Endothelial cell (in vitro differentiated cells): ENCODE measurements around the gene ADAMTS15. TPM values are rescaled to one million over a fixed set of nuclear protein-coding genes. Genes with fewer than 3 reads are reported as not detected.

Experiments
- DNase-seq: peaks from one replicate; pipeline ENCODE4 v3.0.0; 2021; ENCODE audit warnings: low spot score
- H3K27ac Mint-ChIP-seq: one replicate; pipeline ENCODE4 v1.8.0; 2021; ENCODE audit warnings: mixed read lengths, inconsistent platforms; ENCODE audit not compliant: unreplicated experiment
- H3K27me3 Mint-ChIP-seq: one replicate; pipeline ENCODE4 v1.8.0; 2021; ENCODE audit warnings: mild to moderate bottlenecking, moderate library complexity, mixed read lengths, inconsistent platforms; ENCODE audit not compliant: unreplicated experiment
- H3K36me3 Mint-ChIP-seq: one replicate; pipeline ENCODE4 v1.8.0; 2021; ENCODE audit warnings: mild to moderate bottlenecking, low read depth, mixed read lengths, inconsistent platforms; ENCODE audit not compliant: unreplicated experiment
- H3K4me1 Mint-ChIP-seq: one replicate; pipeline ENCODE4 v1.8.0; 2021; ENCODE audit warnings: mild to moderate bottlenecking, mixed read lengths, inconsistent platforms; ENCODE audit not compliant: unreplicated experiment
- H3K4me3 Mint-ChIP-seq: one replicate; pipeline ENCODE4 v1.8.0; 2021; ENCODE audit warnings: mild to moderate bottlenecking, mixed read lengths, inconsistent platforms; ENCODE audit not compliant: unreplicated experiment
- H3K9me3 Mint-ChIP-seq: one replicate; pipeline ENCODE4 v1.8.0; 2021; ENCODE audit warnings: mixed read lengths, inconsistent platforms; ENCODE audit not compliant: unreplicated experiment
- CTCF ChIP-seq: fragments of 200-600 bp; sonication (generic); IDR thresholded peaks from one replicate; pipeline ENCODE4 v1.5.0; 2021; ENCODE audit warnings: antibody characterized with exemption; ENCODE audit not compliant: unreplicated experiment
- total RNA-seq: library from RNA; stranded (reverse); fragmentation: NEBNext Ultra II Directional; extraction: Animal tissue kit (Norgen Biotek cat#: 25700); gene quantifications from one replicate; pipeline ENCODE4 v1.2.1, GENCODE V29; 2021; ENCODE audit not compliant: unreplicated experiment

ADAMTS15 gene
- total RNA-seq, 1 donor from 2014 or later = 4.9 TPM

- Mint-ChIP-seq H3K4me1 (peaks cover 5% of the 10 kb centered on the region), H3K27me3 (peaks cover 2% of the 10 kb centered on the region), H3K4me3 (no peak overlapping the region), H3K9me3 (no peaks in the 10 kb centered on the region), H3K36me3 (peaks cover 4% of the 10 kb centered on the region), H3K27ac (no peak overlapping the region)
- no peak for DNase-seq
- TF ChIP-seq CTCF = no peak
Observed at GRCh38 chr11:130487924-130488815, 39.7 kb downstream of the ADAMTS15 start.

GRCh38 chr11:130488848-130489584, 40.6 kb downstream of the ADAMTS15 start:
- H3K4me1 Mint-ChIP-seq = peaks cover 5% of the 10 kb centered on the region
- H3K9me3 Mint-ChIP-seq = no peaks in the 10 kb centered on the region

DNA sequence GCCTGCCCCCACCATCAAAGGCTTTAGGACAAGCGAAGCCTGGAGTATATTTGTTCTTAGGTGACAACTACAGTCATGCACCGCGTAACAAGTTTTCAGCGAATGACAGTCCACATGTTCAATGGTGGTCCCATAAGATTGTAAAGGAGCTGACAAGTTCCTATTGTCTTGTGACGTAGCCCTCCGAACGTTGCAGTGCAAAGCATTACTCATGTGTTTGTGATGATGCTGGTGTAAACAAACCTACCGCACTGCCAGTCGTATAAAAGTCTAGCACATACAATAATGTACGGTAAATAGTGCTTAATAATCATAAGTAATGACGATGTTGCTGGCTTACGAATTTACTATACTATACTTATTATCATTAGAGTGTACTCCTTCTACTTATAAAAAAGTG, 41.3 kb downstream of the ADAMTS15 start:
- Mint-ChIP-seq H3K4me3 (no peak overlapping the region), H3K27me3 (peaks cover 2% of the 10 kb centered on the region), H3K36me3 (no peaks in the 10 kb centered on the region), H3K27ac (no peak overlapping the region), H3K4me1 (peaks cover 5% of the 10 kb centered on the region), H3K9me3 (no peaks in the 10 kb centered on the region)
- no peak for DNase-seq
- TF ChIP-seq CTCF = no peak

More at GRCh38 chr11:130488848-130489584, 40.6 kb downstream of the ADAMTS15 start:
- TF ChIP-seq CTCF = no peak
- Mint-ChIP-seq H3K4me3 (no peak overlapping the region), H3K36me3 (peaks cover 1% of the 10 kb centered on the region), H3K27ac (no peak overlapping the region), H3K27me3 (peaks cover 2% of the 10 kb centered on the region)
- DNase-seq = no peak

DNA sequence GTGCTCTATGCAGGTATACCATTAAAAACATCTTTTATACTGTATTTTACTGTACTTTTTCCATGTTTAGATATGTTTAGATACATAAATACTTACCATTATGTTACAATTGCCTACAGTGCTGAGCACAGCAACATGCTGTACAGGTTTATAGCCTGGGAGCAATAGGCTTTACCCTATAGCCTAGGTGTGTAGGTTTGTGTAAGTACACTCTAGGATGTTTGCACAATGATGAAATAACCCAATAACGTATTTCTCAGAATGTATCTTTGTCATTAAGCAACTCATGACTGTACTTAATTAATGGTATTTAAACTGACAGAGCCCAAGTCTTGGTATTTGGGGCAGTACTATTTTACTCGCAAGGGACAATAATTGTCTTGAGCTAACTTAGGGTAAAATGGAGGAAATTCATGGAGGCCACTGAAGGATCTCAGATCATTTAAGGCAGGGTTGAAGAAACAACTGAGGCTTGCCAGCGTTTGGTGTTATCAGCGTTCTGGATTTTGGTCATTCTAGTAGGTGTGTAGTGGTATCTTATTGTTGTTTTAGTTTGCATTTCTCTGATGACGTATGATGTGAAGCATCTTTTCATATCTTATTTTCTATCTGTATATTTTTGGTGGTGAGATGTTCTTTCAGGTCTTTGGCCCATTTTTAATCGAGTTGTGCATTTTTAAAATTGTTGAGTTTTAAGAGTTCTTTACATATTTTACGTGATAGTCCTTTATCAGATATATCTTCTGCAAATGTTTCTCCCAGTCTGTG, 42.4 kb downstream of the ADAMTS15 start:
- no peak overlapping the region for H3K4me3 Mint-ChIP-seq
- TF ChIP-seq CTCF = no peak
- no peaks in the 10 kb centered on the region for H3K9me3 Mint-ChIP-seq
- no peak overlapping the region for H3K27ac Mint-ChIP-seq
- no peaks in the 10 kb centered on the region for H3K36me3 Mint-ChIP-seq
- peaks cover 5% of the 10 kb centered on the region for H3K4me1 Mint-ChIP-seq
- DNase-seq = no peak
- peaks cover 2% of the 10 kb centered on the region for H3K27me3 Mint-ChIP-seq
